T-helper 1 cell treated with Interleukin-12 subunit alpha and Interleukin-12 subunit beta and Interleukin-4 antibody, amounts not matched to agents 30 ng/mL and 1 ng/mL, for 36 hours (primary cell): ENCODE results near the gene GLDC. TPM values are rescaled to one million over a fixed set of nuclear protein-coding genes. Genes with fewer than 3 reads are reported as not detected.

ENCODE experiments used
- intact Hi-C: fragments of 100-400 bp; cut with micrococcal nuclease; formaldehyde crosslinking; loops from one replicate; pipeline ENCODE4 v1.15.1; 2024
- total RNA-seq: library from RNA; stranded (reverse); gene quantifications from 2 replicates; pipeline ENCODE4 v1.2.3, GENCODE V29; 2022

Gene GLDC
- total RNA-seq, 1 donor from 2014 or later = 3.1 TPM

DNA sequence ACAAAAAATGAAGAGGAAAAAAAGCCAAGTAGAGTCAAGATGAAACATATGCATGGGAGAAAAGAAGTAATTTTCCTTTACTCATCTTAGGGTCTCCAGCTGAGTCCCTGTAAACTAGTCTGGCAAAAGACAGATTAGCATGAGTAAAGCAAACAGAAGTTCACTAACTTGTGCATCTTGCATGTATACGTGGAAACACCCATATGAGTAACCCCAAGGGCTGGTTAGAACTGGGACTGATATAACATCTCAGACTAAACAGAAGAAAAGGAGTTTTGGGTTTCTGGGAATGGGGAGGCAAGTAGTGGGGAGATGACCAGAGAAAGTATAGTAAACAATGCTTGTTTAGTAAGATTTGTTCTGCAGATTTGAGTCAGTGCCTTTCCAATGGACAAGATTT lies 20.1 kb upstream of the GLDC start:
- intact Hi-C loops = no loop called here

DNA sequence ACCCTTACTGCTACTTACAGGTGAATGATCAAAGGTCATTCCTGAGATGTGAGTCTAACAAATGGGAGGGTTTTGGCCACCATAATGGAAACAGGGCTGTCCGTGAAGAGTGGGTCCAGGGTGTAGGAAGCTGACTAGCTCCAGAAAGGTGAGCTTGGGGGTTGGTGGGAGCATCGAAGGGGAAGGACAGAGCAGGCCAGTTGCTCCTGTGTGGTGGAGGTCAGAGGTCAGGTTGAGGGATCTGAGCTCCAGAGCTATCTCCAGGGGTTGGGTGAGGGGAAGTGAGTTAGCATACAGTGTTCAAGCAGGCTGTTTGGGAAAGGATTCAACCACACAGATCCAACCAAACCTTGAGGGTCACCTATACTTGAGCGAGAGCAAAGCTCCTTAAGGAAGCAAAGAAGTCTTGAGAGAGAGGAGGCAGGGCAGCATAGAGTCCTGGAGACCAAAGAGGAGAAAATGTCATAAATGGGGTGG lies 18.7 kb upstream of the GLDC start:
- intact Hi-C loops = no loop called here

DNA sequence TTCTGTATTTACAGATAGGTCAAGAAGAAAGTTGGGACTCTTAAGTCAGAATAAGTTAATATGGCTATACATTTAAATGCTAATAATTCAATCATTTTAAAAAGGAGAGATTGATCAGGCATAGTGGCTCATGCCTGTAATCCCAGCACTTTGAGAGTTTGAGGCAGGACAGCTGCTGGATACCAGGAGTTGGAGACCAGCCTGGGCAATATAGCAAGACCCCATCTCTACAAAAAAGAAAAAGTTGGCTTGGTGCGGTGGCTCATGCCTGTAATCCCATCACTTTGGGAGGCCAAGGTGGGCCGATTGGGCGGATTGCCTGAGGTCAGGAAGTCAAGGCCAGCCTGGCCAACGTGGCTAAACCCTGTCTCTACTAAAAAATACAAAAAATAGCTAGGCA lies 15.0 kb upstream of the GLDC start:
- intact Hi-C loops = no loop called here

DNA sequence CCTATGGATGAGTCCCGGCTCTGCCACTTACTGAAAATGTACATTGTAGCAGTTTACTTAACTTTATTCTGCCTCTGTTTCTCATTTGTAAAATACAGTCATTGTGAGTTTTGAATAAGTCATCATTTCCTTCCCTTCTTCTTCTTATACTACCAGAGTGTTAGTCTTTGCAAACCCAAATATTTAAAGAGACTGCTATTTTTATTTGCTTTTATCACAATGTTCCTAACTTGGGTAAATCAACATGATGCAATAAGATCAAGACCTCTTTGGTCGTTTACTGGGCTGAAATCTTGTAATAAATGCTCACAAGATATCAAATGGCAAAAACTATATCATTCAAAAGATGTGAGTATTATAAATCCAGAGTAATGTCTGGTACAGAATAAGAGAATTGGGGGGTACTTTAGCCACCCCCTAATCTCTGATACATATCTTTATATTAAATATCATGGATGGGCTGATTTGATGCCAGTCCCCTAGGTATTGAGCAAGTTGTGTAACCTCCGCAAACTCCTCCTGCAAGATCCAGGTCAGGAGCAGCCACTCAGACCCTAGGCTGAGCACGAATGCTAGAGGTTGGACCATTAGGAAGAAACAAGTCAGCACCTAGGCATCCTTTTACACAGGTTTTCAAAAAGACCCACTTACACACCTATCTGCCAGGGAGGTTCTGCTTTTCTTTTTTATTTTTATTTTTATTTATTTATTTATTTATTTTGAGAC lies 13.3 kb upstream of the GLDC start:
- intact Hi-C loops = no loop called here

DNA sequence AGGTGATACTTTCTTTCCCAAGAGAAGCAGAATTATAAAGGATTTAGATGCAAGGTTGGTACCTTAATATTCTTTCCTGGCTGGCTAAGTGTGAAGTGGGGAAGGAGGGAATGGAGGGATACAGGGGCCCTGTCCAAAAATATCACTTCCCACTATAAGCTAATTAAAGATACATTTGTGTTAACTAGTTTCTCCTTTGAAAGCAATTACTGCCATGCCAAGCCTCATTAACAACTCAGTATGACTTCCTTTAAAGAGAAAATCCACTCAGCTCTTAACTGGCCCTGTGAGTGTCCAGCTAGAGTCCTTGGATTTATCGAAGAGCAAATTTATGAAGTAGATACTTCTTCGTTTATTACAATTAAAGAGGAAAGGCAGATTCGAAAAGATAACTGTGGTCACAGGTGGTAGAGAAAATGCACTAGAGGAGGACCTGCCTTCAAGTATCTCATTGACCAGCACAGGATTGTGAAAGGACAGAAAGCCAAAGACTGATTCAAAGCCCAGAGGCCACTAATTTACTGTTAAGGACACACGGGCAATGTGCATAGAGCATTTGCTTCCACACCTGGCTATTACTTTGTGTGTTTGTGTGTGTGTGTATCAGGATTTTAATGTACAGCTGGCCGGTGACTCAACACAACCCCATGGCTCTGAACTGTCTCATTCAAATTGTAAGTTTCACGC lies 11.2 kb upstream of the GLDC start:
- intact Hi-C loops = no loop called here

DNA sequence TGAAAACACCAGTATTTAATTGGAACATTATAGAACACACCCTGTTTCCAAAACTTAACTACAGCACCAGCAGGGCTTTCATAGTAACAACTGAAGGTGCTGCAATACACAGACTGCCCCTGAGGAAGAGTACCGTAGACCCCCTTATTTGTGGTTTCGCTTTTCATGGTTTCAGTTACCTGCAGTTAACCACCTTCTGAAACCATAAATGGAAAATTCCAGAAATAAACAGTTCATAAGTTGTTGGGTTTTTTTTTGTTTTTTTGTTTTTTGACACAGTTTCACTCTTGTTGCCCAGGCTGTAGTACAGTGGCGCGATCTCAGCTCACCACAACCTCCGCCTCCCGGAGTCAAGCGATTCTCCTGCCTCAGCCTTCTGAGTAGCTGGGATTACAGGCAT lies 9.5 kb upstream of the GLDC start:
- intact Hi-C loops = no loop called here

DNA sequence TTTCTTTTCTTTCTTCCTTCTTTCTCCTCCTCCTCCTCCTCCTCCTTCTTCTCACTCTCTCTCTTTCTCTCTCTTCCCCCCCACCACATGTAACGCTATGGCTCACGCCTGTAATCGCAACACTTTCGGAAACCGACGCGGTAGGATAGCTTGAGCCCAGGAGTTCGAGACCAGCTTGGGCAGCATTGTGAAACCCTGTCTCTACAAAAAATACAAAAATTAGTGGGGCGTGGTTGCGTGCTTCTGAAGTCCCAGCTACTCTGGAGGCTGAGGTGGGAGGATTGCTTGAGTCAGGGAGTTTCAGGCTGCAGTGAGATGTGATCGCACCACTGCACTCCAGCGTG lies 736 bp upstream of the GLDC start:
- intact Hi-C loops = no loop called here

DNA sequence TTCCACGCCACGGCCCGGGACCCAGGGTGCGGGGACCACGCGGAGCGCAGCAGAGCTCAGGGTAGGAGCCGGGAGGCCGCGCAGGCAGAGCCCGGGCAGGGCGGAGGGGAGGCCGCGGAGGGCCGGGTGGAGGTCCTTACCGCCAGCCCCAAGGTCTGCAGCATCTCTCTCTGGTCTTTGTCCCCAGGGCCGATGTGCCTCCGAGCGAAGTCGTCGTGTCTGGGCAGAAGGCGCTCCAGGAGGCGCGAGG lies 499 bp downstream of the GLDC start:
- intact Hi-C loops = loop anchor here (1.0 kb wide), 1 partner anchor 36 kb away; no protein-coding TSS in a partner anchor

DNA sequence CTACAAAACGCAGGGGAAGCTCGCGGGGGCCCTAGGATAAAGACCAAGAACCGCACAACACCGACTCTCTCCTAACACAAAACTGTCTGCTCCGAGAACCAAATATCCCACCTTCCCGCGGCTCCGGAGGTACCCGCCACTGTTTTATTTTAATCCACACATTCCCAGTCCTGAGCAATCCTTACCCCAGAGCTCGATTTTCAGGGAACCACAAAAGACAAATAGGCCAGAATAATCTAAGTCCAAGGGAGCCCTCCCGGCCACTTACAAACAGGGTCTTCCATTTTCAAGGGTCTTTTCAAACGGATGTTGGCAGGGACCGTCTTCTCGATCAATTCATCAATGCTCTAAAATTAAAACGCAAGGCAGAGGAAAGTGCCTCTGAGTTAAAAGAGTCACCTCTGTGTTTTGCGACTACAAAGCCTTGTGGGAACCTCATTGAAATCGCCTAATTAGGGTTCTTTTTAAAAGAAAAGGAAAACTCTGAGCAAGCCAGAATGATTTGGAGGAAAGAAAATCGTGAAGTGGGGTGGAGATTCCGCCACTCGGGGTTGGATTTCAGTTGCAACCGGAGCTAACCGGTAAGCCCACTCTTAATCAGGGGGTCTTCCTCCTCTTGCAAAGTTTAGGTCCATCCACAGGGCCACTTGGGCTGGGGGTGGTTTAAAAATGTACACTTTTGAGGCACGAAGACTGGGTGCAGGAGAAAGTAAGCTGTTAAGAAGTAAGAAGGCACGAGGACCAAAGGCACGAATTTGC lies 1.0 kb downstream of the GLDC start:
- intact Hi-C loops = loop anchor here (1.0 kb wide), 1 partner anchor 37 kb away; no protein-coding TSS in a partner anchor

DNA sequence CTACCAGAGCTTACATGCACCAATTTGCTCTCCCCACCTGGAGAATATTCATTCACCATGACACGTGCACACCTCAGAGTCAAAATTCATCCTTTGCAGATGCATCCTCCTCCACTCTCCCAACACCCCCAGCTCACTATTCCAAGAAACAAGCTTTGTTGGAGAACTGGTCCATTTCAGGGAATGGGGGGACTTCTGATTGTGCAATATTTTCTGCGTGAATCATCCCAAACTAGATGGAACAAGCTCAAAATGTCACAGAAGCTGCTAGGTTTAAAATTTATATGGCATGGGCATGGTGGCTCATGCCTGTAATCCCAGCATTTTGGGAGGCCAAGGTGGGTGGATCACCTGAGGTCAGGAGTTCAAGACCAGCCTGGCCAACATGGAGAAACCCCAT lies 3.6 kb downstream of the GLDC start:
- intact Hi-C loops = no loop called here

DNA sequence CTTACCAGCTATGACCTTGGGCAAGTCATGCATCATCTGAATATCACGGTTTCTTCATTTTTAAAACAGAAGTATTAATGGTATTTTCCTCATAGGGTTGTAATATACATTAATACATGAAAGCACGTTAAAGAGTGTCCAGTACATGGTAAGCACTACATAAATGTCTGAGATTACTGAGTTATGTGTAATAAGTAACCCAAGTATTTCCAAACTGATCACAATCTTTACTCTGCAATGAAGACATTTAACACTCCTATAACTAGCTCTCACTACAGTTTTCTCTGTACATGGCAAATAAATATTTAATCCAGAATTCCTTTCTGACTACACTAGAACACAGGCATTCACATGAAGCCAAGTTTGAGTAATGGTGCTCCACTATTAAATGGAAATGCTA lies 4.0 kb downstream of the GLDC start:
- intact Hi-C loops = no loop called here

DNA sequence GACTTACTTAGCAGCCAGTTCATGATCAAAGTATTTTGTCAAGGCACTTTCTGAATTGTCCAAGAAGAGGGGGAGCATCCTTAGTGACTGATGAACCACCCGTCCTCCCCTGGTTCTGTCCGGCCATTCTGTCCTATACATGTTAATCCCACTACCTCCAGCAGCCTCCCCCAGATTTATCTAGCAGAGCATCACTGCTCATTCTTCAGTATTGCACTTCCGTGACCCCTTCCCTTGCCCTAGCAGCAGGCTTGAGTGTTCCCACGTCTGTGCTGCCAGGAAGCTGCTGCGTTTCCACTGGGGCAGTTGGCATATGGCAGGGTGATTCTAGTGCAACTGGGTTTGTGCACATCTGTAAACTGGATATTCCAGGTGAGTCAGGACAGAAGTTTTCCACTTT lies 4.5 kb downstream of the GLDC start:
- intact Hi-C loops = no loop called here

DNA sequence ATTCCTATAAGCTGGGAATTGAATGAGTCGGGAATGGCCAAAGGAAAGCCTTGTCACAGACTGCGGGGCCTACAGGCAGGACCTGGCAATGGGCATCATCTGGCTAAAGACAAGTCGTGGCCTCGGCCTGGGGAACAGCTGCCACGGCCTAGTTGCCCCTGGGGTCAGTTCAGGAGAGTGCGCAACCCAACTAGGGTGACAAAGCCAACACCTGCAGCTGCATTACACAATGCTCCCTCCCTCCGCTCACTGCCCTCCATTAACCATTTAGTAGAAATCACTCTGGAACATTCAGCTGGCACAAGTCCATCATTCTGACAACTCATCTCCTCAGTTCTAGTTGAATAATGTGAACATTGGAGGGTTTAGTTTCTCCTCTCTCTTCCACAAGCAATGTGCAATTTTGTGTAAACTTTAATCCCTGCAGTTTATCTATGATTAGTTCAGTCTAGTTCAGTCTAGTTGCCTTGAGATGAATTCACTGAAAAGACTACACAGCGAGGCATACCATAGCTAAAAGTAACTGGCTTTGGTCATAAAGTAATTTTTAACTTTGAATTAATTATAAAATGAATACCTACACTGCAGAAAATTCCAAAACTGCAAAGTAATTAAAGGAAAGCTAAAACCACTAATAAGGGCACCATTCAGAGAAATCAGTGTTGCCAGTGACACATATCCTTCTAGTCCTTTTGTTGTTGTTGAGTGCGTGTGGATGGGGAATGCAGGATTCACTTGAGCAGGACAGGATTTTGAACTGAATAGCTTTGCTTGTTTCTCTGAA lies 5.1 kb downstream of the GLDC start:
- intact Hi-C loops = no loop called here

DNA sequence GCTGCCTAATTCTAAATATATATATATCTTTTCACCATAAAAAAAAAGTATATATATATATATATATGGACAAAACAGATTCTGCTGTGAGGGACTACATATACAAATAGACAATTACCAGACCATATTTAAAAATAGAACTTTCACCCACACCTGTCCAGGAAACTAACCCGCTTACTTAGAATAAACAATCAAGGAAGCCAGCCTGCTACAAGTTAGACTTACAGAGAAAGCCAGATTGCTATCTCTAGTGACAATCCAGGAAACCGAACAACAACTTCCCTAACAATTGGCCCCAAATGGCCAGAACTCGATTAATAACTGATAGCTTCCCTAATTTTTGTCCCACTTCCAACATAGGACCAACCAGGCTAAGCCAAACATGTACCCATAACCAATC lies 5.9 kb downstream of the GLDC start:
- intact Hi-C loops = no loop called here

DNA sequence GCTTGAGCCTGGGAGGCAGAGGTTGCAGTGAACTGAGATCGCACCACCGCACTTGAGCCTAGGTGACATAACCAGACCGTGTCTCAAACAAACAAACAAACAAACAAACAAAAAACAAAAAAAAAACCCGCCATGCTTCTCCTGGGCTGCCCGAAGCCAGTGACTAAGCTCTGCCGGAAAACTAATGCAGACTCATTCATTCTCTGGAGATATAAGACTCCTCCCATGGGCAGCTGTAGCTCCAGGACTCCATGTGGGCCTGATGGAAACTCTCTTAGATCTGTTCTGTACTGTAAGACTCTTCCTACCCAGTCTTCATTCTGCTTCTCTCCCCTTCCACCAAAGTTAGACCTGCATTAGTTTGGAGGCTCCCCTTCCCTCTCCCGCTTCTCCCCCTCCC lies 11.1 kb downstream of the GLDC start:
- intact Hi-C loops = no loop called here

DNA sequence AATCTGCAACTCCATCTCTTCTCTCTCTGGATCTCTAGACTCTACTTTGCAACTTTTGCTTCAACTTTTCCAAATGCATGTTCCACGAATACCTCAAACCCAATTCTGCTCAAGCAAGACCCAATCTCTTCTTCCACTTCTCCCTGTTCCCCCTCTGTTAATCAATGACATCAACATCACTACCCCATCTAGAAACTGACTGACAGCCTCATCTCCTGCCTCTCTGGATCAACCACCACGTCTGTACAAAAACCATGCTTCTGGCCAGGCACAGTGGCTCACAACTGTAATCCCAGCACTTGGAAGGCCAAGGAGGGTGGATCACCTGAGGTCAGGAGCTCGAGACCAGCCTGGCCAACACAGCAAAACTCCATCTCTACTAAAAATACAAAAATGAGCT lies 12.2 kb downstream of the GLDC start:
- intact Hi-C loops = no loop called here

DNA sequence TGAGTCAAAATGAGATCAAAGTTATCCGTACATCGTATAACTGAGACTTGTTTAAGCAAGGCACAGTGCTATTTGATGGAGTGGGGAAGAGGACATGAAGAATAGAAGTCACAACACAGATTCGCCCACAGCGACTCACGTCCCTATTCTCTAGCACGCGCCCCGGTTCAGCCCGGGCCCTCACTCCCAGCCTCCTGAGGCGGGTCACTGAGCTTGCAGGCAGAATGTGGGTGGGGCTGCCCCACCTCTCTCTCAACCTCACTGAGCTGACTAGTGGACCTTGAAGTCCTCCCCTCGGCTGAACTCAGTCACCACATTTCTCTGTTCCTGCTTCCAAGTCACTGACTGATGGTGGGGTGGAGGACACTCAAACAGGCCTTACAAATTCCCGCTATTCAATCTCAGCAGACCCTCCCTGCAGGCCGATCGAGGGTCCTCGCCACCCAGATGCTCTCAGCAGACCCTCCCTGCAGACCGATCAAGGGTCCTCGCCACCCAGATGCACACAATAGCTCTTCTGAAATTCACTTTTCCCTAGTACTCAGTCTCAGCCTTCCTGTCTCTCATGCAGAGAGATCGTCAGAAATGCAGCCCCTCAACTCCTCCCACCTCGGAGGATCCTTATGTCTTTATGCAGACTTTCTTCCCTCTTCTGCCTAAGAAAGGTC lies 12.9 kb downstream of the GLDC start:
- intact Hi-C loops = no loop called here

DNA sequence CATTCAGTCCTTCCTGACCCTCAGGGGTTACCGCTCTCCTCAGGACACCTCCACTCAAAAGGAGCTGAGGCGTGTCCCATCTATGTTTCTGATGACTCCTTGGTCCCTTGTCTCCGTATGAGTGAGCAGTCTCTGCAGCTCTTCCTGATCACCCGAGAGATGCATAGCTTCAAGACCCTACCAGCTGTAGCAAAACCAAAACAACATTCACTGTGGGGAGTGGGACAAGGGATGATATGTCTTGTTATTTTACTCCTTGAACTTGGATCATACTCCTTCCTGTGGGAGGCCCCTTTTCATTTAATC lies 14.4 kb downstream of the GLDC start:
- intact Hi-C loops = no loop called here

DNA sequence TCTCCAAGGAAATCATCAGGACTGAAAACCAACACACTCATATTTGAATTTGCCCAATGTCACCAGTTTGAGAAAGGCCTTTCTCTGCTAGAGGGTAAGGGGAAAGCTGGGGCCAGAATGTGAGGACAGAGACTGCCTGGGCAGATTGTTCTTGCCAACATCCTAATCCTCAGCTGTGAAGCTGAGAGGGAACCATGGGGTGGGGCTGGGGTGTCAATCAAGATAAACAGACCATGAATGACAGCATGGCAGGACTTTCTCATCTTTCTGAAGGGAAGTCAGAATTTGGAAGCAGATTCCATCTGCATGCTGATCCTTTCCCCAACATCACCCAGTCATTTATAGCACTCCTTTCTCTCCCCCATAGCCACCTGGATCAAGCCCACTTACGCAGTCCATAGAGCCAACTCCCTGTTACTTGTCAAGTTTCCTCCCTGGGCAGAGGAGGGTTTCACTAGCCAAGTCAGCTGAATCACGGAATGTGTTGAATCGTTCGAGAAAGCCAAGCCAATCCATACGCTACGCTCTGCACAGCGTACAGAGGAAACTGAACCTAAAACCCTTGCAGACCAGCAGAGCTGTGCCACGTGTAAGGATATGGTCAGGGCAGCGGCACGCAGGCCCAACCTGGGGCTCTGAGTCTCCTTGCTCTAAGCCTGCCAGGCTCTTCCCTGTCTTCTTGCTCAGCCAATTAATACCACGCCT lies 14.9 kb downstream of the GLDC start:
- intact Hi-C loops = no loop called here

DNA sequence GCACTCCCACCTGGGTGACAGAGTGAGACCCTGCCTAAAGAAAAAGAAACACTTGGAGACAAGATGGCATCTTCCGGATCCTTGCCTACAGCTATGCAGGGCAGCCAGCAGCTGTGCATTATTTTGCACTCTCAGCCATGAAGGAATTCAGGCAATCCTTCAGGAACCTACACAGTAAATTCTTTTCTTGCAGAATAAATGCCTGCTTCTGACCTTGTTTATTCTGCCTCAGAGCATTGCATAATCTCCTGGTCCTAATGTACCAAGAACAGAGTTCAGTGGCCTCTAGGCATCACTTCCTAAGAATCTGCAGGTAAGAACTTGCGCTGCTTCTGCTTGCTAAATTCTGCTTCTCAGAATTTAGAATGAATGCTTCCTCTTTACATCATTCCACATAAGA lies 16.8 kb downstream of the GLDC start:
- intact Hi-C loops = no loop called here

DNA sequence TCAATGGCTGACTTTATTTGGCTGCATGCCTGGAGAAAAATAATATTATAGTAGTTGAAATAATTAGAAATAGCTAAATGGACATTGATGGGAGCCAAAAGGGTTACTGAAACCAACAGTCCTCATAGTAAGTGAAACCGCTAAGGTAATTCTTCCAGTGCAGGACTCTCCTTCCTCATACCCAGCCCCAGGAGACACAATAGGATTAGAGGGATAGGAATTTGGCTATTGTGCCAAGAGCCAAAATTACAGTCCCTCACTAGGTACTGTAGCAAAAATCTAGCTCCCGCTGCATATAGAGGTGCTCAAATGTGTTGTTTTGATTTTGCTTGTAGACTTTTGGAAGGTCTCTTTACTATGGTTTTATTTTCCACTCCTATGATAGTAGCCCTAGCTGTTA lies 20.2 kb downstream of the GLDC start:
- intact Hi-C loops = no loop called here
